WI38 (cell line): ENCODE measurements around the gene TRRAP.

Experiments used
- H3K4me3 ChIP-seq: 2 replicates; pipeline ENCODE4 v1.5.1; 2011; ENCODE audit warnings: low read depth, mild to moderate bottlenecking, control low read depth, low read length
- TF ChIP-seq, protein P1 (sequence below): IDR thresholded peaks from 2 replicates; pipeline ENCODE4 v1.5.1; 2012; ENCODE audit warnings: low read depth, mild to moderate bottlenecking, control low read depth, low read length

Gene TRRAP

DNA sequence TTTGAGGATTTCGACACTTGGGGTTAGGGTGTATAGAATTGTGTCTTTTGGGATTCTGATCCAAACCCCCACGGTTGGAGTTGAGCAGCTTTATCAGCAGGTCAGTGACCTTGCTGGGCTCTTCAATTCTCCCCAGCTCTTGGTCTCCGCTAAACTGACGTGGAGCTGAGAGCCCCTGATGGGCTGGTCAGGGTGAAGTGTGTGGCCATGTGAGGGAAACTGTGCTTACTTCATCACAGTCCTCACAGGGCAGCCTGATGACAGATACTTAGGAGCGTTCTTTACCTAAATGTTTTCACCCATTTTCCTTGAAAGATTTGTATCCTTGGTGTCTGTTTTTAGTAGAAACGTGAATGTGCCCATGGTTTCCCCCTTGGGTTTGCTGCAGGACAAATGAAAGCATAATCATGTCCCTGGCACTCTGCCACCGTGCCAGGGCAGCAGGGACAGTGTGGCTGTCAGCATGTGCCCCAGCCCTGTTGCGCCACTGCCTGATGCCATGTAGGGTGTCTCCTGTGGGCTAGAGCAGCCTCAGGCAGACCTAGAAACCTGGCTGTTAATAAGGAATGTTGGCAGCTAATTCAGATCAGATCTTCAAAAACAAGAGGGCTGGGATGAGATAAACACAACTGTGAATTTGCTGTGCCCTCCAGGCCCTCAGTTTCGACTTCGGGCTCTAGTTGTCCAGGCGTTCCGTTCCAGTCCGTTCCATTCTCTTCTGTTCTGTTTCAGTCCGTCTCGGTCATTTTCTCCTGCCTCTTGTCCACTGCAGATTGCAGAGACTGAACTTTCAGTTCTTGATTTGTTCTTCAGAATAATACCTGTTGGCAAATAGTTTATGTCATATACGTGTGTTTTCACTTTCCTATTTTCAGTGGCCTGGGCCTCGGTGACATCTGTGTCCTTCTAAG is 96.8 kb downstream of the TRRAP start:
- H3K4me3 ChIP-seq = no peak overlapping the region
- TF ChIP-seq, protein P1, sequence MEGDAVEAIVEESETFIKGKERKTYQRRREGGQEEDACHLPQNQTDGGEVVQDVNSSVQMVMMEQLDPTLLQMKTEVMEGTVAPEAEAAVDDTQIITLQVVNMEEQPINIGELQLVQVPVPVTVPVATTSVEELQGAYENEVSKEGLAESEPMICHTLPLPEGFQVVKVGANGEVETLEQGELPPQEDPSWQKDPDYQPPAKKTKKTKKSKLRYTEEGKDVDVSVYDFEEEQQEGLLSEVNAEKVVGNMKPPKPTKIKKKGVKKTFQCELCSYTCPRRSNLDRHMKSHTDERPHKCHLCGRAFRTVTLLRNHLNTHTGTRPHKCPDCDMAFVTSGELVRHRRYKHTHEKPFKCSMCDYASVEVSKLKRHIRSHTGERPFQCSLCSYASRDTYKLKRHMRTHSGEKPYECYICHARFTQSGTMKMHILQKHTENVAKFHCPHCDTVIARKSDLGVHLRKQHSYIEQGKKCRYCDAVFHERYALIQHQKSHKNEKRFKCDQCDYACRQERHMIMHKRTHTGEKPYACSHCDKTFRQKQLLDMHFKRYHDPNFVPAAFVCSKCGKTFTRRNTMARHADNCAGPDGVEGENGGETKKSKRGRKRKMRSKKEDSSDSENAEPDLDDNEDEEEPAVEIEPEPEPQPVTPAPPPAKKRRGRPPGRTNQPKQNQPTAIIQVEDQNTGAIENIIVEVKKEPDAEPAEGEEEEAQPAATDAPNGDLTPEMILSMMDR = no peak

GRCh38 chr7:98976396-98977185 is 98.3 kb downstream of the TRRAP start:
- TF ChIP-seq, protein P1 = no peak

GRCh38 chr7:98978672-98979071 is 100.3 kb downstream of the TRRAP start:
- TF ChIP-seq, protein P1 = no peak
- H3K4me3 ChIP-seq = no peak overlapping the region

More at GRCh38 chr7:98976396-98977185, 98.3 kb downstream of the TRRAP start:
- H3K4me3 ChIP-seq = no peak overlapping the region

GRCh38 chr7:98981701-98982100 is 103.4 kb downstream of the TRRAP start:
- H3K4me3 ChIP-seq = no peak overlapping the region
- TF ChIP-seq, protein P1 = no peak

DNA sequence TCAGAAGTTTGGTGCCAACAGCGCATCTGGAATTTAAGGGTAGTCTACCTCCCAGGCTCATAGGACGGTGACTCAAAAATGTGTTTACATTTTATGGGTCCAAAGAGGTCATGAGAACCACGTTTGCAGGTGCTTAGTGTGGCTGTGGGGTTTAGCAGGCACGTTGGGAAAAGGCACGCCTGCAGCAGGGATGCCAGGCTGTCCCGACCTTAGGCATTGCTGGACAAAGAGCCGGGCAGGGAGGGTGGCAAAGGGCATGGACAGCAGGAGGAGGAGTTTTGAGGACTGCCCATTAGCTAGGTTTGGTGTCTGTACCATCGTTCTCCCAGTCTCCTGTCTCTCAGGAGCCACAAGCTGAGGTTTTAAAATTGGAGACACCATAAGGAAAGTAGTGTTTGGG is 104.4 kb downstream of the TRRAP start:
- TF ChIP-seq, protein P1 = no peak
- no peak overlapping the region for H3K4me3 ChIP-seq

- H3K4me3 ChIP-seq = no peak overlapping the region
- TF ChIP-seq, protein P1 = no peak
Measured at GRCh38 chr7:98984126-98984525, 105.8 kb downstream of the TRRAP start.

DNA sequence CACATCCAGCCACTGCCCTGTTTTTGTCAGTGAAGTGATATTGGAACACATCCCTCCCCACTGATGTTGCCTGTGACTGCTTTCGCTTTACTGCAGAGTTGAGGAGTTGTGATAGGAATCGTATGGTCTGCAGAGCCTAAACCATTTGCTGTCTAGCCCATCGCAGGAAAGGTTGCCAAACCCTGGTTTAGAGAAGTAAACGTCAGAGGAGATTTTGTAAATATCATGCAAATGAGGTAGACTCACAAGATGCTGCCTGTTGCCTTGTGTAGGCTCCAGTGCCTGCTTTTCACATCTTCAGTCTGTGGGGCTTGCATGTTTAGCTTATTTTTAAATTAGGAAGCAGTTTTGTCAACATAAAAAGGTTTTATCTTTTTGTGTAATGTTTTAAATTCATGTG is 107.1 kb downstream of the TRRAP start:
- no peak overlapping the region for H3K4me3 ChIP-seq
- TF ChIP-seq, protein P1 = no peak
